HFFc6 (cell line): ENCODE measurements around the gene BLOC1S1. TPM values are rescaled to one million over a fixed set of nuclear protein-coding genes. Genes with fewer than 3 reads are reported as not detected.

Experiments used
- DNase-seq: peaks from one replicate; pipeline ENCODE4 v3.0.0-alpha.2; 2018
- H3K27ac Mint-ChIP-seq: 2 replicates; pipeline ENCODE4 v1.8.0; 2020; ENCODE audit warnings: mild to moderate bottlenecking, mixed read lengths
- H3K27me3 Mint-ChIP-seq: 2 replicates; pipeline ENCODE4 v1.8.0; 2021; ENCODE audit warnings: mild to moderate bottlenecking, moderate library complexity, mixed read lengths; ENCODE audit not compliant: insufficient read depth
- H3K36me3 Mint-ChIP-seq: 2 replicates; pipeline ENCODE4 v1.8.0; 2021; ENCODE audit warnings: low read depth, mixed read lengths
- H3K4me1 Mint-ChIP-seq: 2 replicates; pipeline ENCODE4 v1.8.0; 2020; ENCODE audit warnings: low read depth, mixed read lengths
- H3K4me3 Mint-ChIP-seq: 2 replicates; pipeline ENCODE4 v1.8.0; 2020; ENCODE audit warnings: mild to moderate bottlenecking, moderate library complexity, mixed read lengths
- H3K9me3 Mint-ChIP-seq: 2 replicates; pipeline ENCODE4 v1.8.0; 2020; ENCODE audit warnings: mild to moderate bottlenecking, mixed read lengths
- long read RNA-seq: library from polyadenylated mRNA; unstranded; transcript quantifications from one replicate; pipeline ENCODE4 v2.0.0, GENCODE V29; 2019
- total RNA-seq, 6 experiments: library from RNA; stranded (reverse); fragmentation: NEBNext Ultra II Directional; extraction: Animal tissue kit (Norgen Biotek cat#: 25700); gene quantifications; 2 replicates in 1 of 6; 3 replicates in 5 of 6; pipeline ENCODE4 v1.2.3, GENCODE V29; 2021
- TF ChIP-seq, protein P1 (sequence below): fragments of 200-600 bp; sonication (generic); IDR thresholded peaks from 2 replicates; pipeline ENCODE4 v1.5.0; 2021; ENCODE audit warnings: antibody characterized with exemption, mild to moderate bottlenecking

The BLOC1S1 gene
- total RNA-seq, result 100 to 1,000 TPM in 4 of 6 experiments, 10 to 100 TPM in 2; 87.4 to 113 (median 104) TPM
- long read RNA-seq, transcript BLOC1S1-203 (4 exons, 571 nt), result major isoform, 81 of 84 reads
- long read RNA-seq, partial matches to known transcripts, result 2 of 84 reads
- long read RNA-seq, other reads (novel, unspliced or antisense), result 0 of 84 reads

DNA sequence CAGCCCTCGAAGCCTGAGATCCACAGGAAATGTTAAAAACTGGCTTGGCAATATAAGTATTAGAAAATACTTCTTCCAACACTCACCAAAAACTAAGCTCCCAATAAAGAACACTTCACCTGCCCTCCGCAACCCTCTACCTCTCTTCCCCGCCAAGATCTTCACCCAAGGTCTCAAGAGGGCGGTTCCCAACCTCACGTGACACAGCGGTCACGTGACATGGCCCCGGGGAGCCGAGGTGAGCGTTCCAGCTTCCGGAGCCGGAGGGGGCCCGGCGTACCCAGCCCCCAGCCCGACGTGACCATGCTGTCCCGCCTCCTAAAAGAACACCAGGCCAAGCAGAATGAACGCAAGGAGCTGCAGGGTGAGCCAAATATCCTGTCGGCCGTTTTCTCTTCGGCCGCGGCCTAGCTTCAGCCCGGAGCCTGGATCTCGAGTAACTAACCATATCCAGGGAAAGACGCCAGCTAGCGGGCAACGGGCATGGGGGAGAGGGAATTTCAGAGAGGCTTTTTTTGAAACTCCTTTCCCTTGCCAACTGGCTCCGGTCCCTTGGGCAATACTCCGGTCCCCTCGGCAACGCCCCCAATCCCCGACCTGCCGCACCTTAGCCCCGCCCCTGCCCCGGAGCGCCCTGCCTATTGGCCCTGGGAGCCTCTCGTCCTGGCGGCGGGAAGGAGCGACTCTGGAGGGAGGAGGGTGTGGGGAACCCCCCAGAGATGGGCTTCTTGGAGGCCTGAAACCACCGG lies at the start of gene BLOC1S1:
TSS of gene BLOC1S1 (plus strand) at position 214 of the 749 bp plus-strand sequence. CDS start at position 220, 6 bp downstream.
- TF ChIP-seq, protein P1, sequence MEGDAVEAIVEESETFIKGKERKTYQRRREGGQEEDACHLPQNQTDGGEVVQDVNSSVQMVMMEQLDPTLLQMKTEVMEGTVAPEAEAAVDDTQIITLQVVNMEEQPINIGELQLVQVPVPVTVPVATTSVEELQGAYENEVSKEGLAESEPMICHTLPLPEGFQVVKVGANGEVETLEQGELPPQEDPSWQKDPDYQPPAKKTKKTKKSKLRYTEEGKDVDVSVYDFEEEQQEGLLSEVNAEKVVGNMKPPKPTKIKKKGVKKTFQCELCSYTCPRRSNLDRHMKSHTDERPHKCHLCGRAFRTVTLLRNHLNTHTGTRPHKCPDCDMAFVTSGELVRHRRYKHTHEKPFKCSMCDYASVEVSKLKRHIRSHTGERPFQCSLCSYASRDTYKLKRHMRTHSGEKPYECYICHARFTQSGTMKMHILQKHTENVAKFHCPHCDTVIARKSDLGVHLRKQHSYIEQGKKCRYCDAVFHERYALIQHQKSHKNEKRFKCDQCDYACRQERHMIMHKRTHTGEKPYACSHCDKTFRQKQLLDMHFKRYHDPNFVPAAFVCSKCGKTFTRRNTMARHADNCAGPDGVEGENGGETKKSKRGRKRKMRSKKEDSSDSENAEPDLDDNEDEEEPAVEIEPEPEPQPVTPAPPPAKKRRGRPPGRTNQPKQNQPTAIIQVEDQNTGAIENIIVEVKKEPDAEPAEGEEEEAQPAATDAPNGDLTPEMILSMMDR, result peak; percentile 36

DNA sequence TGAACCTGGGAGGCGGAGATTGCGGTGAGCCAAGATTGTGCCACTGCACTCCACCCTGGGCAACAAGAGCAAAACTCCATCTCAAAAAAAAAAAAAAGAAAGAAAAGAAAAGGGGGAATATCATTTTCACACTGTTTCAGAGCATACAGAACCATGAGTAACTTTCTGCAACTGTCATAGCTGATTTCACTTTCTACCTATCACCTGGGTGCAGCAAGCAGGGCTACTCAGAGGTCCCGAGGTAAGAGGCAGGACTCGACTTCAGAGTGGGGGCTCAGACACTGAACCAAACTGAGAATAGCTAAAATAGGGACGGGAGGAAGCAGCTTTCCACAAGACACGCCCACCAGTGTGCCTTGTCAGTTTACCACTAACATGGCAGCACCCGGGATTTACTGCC lies 49.3 kb upstream of the BLOC1S1 start:
- no peak for DNase-seq
- TF ChIP-seq, protein P1, result no peak
- peaks cover 22% of the 10 kb centered on the region for H3K27me3 Mint-ChIP-seq
- H3K4me1 Mint-ChIP-seq, result no peaks in the 10 kb centered on the region
- no peaks in the 10 kb centered on the region for H3K36me3 Mint-ChIP-seq
- H3K27ac Mint-ChIP-seq, result no peak overlapping the region
- no peak overlapping the region for H3K4me3 Mint-ChIP-seq
- H3K9me3 Mint-ChIP-seq, result no peaks in the 10 kb centered on the region

More for the DNA sequence above, at the start of gene BLOC1S1:
- Mint-ChIP-seq H3K27ac (peak within 1 kb of the TSS; percentile 90), H3K9me3 (no peaks in the 10 kb centered on the region), H3K4me1 (peaks cover 79% of the 10 kb centered on the region), H3K27me3 (peaks cover 10% of the 10 kb centered on the region), H3K36me3 (no peaks in the 10 kb centered on the region), H3K4me3 (peak within 1 kb of the TSS; percentile 92)
- DNase-seq, result peak; percentile 83

DNA sequence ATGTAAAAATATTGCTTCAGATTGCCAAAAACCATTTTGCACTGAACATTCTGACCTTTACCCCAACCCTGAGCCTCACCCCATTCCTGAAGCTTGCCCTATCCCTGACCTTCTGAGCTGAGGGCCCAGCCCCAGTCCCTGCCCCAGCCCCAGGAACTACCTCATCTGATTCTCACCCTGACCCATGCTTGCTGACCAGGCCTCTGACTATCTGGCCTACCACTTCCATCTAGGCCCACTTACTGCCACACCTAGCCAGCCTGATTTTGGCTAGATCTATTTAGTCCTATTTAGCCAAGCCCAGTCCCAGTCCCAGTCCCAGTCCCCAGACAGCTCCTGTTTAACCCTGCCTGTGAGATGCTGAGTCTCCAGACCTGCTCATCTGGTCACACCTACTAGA lies 45.6 kb upstream of the BLOC1S1 start:
- peaks cover 18% of the 10 kb centered on the region for H3K27me3 Mint-ChIP-seq
- H3K9me3 Mint-ChIP-seq, result no peaks in the 10 kb centered on the region
- no peaks in the 10 kb centered on the region for H3K4me1 Mint-ChIP-seq
- H3K27ac Mint-ChIP-seq, result no peak overlapping the region
- DNase-seq, result no peak
- TF ChIP-seq, protein P1, result no peak
- H3K4me3 Mint-ChIP-seq, result no peak overlapping the region
- no peaks in the 10 kb centered on the region for H3K36me3 Mint-ChIP-seq

DNA sequence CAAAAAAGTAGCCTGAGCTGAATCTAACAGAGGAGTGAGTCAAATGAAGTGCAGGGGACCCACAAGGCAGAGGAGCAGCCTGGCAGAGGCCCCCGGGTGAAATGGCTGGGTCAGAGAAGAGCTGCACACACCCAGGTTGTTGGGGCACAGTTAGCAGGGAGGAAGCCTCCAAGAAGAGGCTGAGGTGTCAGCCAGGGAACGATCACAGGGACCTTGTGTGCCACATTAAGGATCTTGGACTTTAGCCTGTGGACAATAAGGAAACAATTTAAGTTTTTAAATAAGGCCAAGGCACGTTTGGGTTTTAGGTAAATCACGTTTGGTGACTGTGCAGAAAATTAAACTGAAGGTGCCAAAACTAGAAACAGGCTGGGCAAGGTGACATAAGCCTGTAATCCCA lies 44.1 kb upstream of the BLOC1S1 start:
- H3K4me1 Mint-ChIP-seq, result no peaks in the 10 kb centered on the region
- no peak overlapping the region for H3K4me3 Mint-ChIP-seq
- no peak for DNase-seq
- H3K9me3 Mint-ChIP-seq, result no peaks in the 10 kb centered on the region
- H3K27me3 Mint-ChIP-seq, result peaks cover 19% of the 10 kb centered on the region
- TF ChIP-seq, protein P1, result no peak
- no peaks in the 10 kb centered on the region for H3K36me3 Mint-ChIP-seq
- H3K27ac Mint-ChIP-seq, result no peak overlapping the region

DNA sequence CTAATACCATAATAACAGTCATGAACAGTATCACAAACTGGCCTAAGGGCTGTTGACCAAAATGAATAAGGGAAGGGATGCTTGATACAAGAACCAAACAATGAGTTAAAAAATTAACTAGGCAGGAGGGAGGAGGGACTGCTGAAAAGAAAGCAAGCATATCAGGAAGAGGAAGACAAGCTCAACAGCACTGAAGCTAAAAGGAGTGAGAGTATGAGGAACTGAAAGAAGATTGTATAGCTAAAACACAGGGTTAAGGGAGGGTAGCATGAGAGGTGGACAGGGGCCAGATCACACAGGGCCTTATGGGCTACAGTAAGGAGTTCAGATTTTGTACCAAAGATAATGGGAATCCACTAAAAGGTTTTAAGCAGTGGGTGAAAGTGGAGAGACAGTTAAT lies 42.2 kb upstream of the BLOC1S1 start:
- TF ChIP-seq, protein P1, result no peak
- Mint-ChIP-seq H3K27me3 (peaks cover 17% of the 10 kb centered on the region), H3K36me3 (no peaks in the 10 kb centered on the region), H3K9me3 (no peaks in the 10 kb centered on the region), H3K4me1 (no peaks in the 10 kb centered on the region), H3K27ac (no peak overlapping the region), H3K4me3 (no peak overlapping the region)
- DNase-seq, result no peak
